BLaER1 treated with 17β-estradiol and CSF1 and Interleukin-3, amounts not matched to agents 10 nM and 100 nM (cell line): Measurements from ENCODE around the gene PTPRN2.
"Not testable (repeated sequence)": the region's sequence is repeated elsewhere in the genome, so short reads cannot be mapped to it uniquely, and the experiment has no call there.

Source experiments
- H3K27ac ChIP-seq, 11 experiments: shearing (Covaris generic); formaldehyde crosslinking; 2 replicates each; pipeline ENCODE4 v1.8.1; 2022
- H3K27me3 ChIP-seq, 11 experiments: shearing (Covaris generic); formaldehyde crosslinking; 2 replicates each; pipeline ENCODE4 v1.8.1; 2022
- H3K36me3 ChIP-seq, 11 experiments: shearing (Covaris generic); formaldehyde crosslinking; 2 replicates each; pipeline ENCODE4 v1.8.1; 2022
- H3K4me1 ChIP-seq, 10 experiments: shearing (Covaris generic); formaldehyde crosslinking; 2 replicates each; pipeline ENCODE4 v1.8.1; 2022
- H3K4me2 ChIP-seq, 11 experiments: shearing (Covaris generic); formaldehyde crosslinking; 2 replicates each; pipeline ENCODE4 v1.8.1; 2022
- H3K4me3 ChIP-seq, 10 experiments: shearing (Covaris generic); formaldehyde crosslinking; 2 replicates each; pipeline ENCODE4 v1.8.1; 2022
- H3K9ac ChIP-seq, 11 experiments: shearing (Covaris generic); formaldehyde crosslinking; 2 replicates each; pipeline ENCODE4 v1.8.1; 2022
- H3K9me3 ChIP-seq, 11 experiments: shearing (Covaris generic); formaldehyde crosslinking; replicated peaks in 1 of 11; 2 replicates each; pipeline ENCODE4 v1.8.1; 2022
- H4K20me1 ChIP-seq, 11 experiments: shearing (Covaris generic); formaldehyde crosslinking; 2 replicates each; pipeline ENCODE4 v1.8.1; 2022
- Cebpa-rat ChIP-seq, 11 experiments: shearing (Covaris generic); IDR thresholded peaks; 2 replicates each; pipeline ENCODE4 v1.8.1; 2022

The PTPRN2 gene

DNA sequence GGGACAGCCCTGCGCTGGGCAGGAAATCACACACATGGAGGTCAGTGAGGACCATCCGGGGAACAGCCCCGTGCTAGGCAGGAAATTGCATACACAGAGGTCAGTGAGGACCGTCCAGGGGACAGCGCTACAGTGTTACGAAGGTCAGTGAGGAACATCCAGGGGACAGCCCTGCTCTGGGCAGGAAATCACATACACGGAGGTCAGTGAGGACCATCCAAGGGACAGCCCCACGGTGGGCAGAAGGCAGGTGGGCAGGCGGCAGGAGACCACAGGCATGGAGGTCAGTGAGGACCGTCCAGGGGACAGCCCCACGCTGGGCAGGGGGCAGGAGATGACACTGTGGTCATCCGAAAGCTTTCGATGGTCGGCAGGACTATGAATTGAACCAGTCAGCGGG is 79.7 kb downstream of the PTPRN2 start:
- Histone ChIP-seq H3K4me2 (peak overlapping the region in 3 of 11 experiments; percentile 11 to 60 (median 23); a peak in 4 of 22 replicates), H3K27ac (no peak overlapping the region), H3K9ac (no peak overlapping the region), H3K4me1 (peaks cover 0 to 9% (median 0%) of the 10 kb centered on the region in 10 experiments; a peak in 6 of 20 replicates), H3K36me3 (peaks cover 0 to 4% (median 0%) of the 10 kb centered on the region in 11 experiments; a peak in 1 of 22 replicates), H3K9me3 (peaks cover 28 to 57% (median 40%) of the 10 kb centered on the region in 11 experiments), H3K4me3 (no peak overlapping the region), H3K27me3 (no peaks in the 10 kb centered on the region), H4K20me1 (no peaks in the 10 kb centered on the region)
- no peak for TF ChIP-seq Cebpa-rat (IDR thresholded peaks at IDR 0.05)

DNA sequence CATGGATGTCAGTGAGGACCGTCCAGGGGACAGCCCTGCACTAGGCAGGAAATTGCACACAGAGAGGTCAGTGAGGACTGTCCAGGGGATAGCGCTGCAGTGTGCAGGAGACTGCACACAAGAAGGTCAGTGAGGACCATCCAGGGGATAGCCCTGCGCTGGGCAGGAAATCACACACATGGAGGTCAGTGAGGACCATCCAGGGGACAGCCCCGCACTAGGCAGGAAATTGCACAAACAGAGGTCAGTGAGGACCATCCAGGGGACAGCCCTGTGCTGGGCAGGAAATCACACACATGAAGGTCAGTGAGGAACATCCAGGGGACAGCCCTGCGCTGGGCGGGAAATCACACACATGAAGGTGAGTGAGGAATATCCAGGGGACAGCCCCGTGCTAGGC is 80.4 kb downstream of the PTPRN2 start:
- not testable (repeated sequence) for H3K4me1 ChIP-seq, H3K27me3 ChIP-seq, H3K27ac ChIP-seq, H3K36me3 ChIP-seq, H3K4me3 ChIP-seq, H4K20me1 ChIP-seq, H3K4me2 ChIP-seq, H3K9ac ChIP-seq
- peaks cover 21 to 50% (median 33%) of the 10 kb centered on the region in 11 experiments for H3K9me3 ChIP-seq

DNA sequence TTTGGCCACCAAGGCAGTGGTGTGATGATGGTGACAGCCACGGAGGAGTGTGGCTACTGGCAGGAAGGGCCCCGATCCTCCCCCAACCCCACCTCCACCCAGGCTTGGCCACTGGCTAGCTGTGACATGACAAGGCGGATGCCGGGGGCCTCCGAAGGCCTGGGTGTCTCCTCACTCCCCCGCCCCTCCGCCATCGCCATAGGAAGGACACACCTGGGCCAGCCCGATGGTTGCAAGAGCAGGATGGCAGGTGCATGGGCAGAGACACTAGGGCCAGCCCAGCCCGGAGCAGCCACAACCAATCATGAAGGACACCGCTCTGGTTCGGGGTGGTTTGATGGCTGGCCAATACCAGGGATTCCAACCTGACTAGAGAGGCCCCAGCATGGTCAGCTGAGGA is 81.0 kb downstream of the PTPRN2 start:
- no peak overlapping the region for H3K9ac ChIP-seq
- no peak overlapping the region for H3K4me2 ChIP-seq
- TF ChIP-seq Cebpa-rat (IDR thresholded peaks at IDR 0.05) = no peak
- H3K27me3 ChIP-seq = no peaks in the 10 kb centered on the region
- H3K27ac ChIP-seq = no peak overlapping the region
- no peaks in the 10 kb centered on the region for H4K20me1 ChIP-seq
- peaks cover 0 to 9% (median 1%) of the 10 kb centered on the region in 10 experiments; a peak in 9 of 20 replicates for H3K4me1 ChIP-seq
- peaks cover 15 to 44% (median 27%) of the 10 kb centered on the region in 11 experiments for H3K9me3 ChIP-seq
- H3K4me3 ChIP-seq = no peak overlapping the region
- peaks cover 0 to 3% (median 0%) of the 10 kb centered on the region in 11 experiments; a peak in 1 of 22 replicates for H3K36me3 ChIP-seq

DNA sequence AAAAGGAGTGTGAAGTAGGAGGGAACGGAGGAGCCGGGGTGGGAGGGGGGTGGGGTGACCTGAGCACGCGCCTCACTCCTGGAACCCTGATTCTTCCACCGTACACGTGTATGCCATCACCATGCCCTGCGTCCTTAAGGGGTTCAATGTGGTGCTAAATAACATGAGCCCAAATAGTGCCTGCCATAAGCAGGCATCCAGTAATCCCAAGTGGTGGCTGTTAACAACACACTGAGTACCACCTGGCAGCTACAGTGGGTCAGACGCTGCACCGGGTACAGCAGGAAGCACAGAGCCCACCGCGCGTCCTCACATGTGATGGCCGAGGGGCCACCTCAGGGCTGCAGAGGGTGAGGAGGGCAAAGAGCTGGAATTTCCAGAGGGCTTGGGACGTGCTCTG is 81.9 kb downstream of the PTPRN2 start:
- no peak overlapping the region for H3K9ac ChIP-seq
- H3K36me3 ChIP-seq = no peaks in the 10 kb centered on the region
- no peak overlapping the region for H3K4me2 ChIP-seq
- no peak overlapping the region for H3K27ac ChIP-seq
- peaks cover 8 to 35% (median 18%) of the 10 kb centered on the region in 11 experiments for H3K9me3 ChIP-seq
- peaks cover 6 to 12% (median 9%) of the 10 kb centered on the region in 10 experiments; a peak in 17 of 20 replicates for H3K4me1 ChIP-seq
- H4K20me1 ChIP-seq = no peaks in the 10 kb centered on the region
- no peak for TF ChIP-seq Cebpa-rat (IDR thresholded peaks at IDR 0.05)
- no peaks in the 10 kb centered on the region for H3K27me3 ChIP-seq
- H3K4me3 ChIP-seq = no peak overlapping the region

DNA sequence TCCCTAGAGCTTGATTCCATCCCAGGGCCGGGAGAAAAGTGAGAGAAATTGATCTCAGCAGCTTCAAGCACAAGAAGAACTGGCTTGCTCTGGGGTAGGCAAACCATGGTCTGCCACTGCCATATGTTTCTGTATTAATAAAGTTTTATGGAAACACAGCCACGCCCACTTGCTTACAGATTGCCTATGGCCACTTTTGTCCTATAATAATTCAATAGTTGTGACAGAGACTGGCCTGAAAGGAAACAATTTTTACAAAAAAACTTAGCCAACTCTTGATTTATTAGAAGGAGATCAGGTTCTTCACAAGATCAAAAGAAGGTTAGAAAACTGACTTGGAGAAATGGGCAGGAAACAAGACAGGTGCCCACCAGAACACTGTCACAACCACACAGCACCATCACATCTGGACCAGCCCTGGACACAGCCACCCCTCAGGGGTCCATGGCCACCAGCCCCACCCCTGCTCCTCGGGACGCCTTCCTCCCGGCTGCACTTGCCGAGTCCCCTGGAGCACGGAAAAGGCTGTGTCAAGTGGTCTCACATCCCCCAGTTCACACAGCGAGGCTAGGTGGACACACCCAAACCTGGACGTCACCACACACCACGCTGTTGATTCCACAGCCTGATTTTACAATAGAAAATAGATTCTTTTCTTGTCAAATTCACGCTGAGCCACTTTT is 85.4 kb downstream of the PTPRN2 start:
- H3K36me3 ChIP-seq = no peaks in the 10 kb centered on the region
- no peak overlapping the region for H3K4me3 ChIP-seq
- peaks cover 8 to 24% (median 17%) of the 10 kb centered on the region in 11 experiments for H3K9me3 ChIP-seq
- H3K27me3 ChIP-seq = no peaks in the 10 kb centered on the region
- H3K9ac ChIP-seq = no peak overlapping the region
- H4K20me1 ChIP-seq = no peaks in the 10 kb centered on the region
- H3K4me1 ChIP-seq = peaks cover 6 to 30% (median 21%) of the 10 kb centered on the region in 10 experiments; a peak in 18 of 20 replicates
- TF ChIP-seq Cebpa-rat (IDR thresholded peaks at IDR 0.05) = no peak
- H3K4me2 ChIP-seq = no peak overlapping the region
- H3K27ac ChIP-seq = no peak overlapping the region

DNA sequence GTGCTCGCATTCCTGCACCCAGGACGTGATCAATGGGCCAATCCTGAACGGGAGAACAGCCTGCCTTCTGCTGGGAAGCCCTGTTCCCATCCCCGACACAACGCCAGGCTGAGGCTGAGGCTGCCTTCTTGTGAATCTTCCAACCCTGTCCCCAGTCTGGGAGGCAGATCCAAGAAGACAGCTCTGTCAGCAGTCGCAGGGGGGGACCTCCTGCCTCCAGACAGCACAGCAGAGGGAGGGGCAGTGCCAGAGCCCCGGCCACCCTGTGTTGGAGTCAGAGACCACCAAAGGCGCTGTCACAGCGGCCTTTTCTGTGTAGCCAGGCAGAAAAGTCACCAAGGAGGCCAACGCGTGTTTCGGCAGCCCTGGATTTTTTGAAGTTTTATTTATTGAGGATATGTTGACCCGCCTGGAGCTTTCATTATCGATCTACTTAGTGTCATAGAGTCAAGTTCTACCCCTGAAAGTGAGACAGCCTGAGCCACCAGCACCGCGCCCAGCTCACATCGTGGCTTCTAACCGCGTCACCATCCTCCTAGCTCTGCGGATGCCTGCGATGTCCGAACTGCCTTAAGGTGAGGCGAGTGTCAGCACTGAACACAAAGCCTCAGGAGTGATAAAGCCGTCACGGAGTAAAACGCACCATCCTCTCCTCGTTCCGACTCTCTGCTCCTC is 86.1 kb downstream of the PTPRN2 start:
- no peak overlapping the region for H3K27ac ChIP-seq
- TF ChIP-seq Cebpa-rat (IDR thresholded peaks at IDR 0.05) = no peak
- peak overlapping the region in 8 of 11 experiments; percentile 30 to 82 (median 68); a peak in 11 of 22 replicates for H3K4me2 ChIP-seq
- no peak overlapping the region for H3K9ac ChIP-seq
- no peaks in the 10 kb centered on the region for H3K36me3 ChIP-seq
- peaks cover 8 to 24% (median 17%) of the 10 kb centered on the region in 11 experiments for H3K9me3 ChIP-seq
- no peaks in the 10 kb centered on the region for H4K20me1 ChIP-seq
- no peak overlapping the region for H3K4me3 ChIP-seq
- H3K27me3 ChIP-seq = no peaks in the 10 kb centered on the region
- peaks cover 6 to 30% (median 21%) of the 10 kb centered on the region in 10 experiments; a peak in 18 of 20 replicates for H3K4me1 ChIP-seq

DNA sequence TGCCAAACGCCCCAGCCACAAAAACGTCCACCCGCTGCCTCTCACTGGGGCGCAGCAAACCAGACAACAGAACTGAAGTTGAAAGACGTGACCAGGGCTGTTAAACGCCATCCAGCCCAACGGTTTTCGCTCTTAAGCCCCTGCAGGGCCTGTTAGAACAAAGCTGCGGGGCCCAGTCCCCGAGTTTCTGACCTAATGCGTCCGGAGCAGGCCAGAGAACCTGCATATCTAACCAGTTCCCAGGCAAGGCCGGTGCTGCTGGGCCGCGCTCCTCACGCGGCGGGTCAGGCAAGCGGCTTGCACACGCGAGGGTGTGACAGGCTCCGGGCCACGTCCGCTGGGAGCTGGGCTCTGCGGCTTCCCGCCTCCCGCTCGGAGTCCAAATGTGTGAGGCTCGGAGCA is 87.0 kb downstream of the PTPRN2 start:
- Histone ChIP-seq H3K27ac (no peak overlapping the region), H4K20me1 (no peaks in the 10 kb centered on the region), H3K4me3 (no peak overlapping the region), H3K4me1 (peaks cover 9 to 34% (median 25%) of the 10 kb centered on the region in 10 experiments; a peak in 19 of 20 replicates), H3K9ac (peak overlapping the region in 2 of 11 experiments; percentile 11 to 28; a peak in 1 of 22 replicates), H3K4me2 (peak overlapping the region in 9 of 11 experiments; percentile 15 to 82 (median 67); a peak in 16 of 22 replicates), H3K27me3 (no peaks in the 10 kb centered on the region), H3K9me3 (peaks cover under 1 to 16% (median 8%) of the 10 kb centered on the region in 11 experiments), H3K36me3 (no peaks in the 10 kb centered on the region)
- no peak for TF ChIP-seq Cebpa-rat (IDR thresholded peaks at IDR 0.05)

DNA sequence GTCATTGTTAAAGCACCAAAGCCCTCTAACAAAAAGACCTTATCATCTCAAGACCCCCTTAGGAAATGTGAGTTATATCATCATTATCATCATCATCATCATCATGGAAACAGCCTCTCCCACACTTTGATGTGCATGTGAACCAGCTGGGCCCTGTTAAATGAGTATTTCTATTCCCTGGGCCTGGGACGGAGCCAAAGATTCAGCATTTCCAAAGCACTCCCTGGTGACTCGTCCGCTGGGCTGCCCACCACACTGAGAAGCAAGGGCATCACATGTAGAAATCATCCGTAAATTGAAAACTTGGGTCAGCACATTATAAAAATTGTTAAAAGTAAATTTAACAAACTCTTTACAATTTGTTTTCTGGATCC is 88.6 kb downstream of the PTPRN2 start:
- Histone ChIP-seq H3K4me1 (peaks cover 11 to 50% (median 41%) of the 10 kb centered on the region in 10 experiments; a peak in 19 of 20 replicates), H3K9me3 (no peaks in the 10 kb centered on the region), H3K4me3 (no peak overlapping the region), H3K9ac (no peak overlapping the region), H3K4me2 (no peak overlapping the region; a peak in 1 of 22 replicates), H3K36me3 (no peaks in the 10 kb centered on the region), H3K27me3 (no peaks in the 10 kb centered on the region), H4K20me1 (peaks cover 0 to 13% (median 0%) of the 10 kb centered on the region in 11 experiments; a peak in 3 of 22 replicates), H3K27ac (no peak overlapping the region)
- TF ChIP-seq Cebpa-rat (IDR thresholded peaks at IDR 0.05) = no peak

DNA sequence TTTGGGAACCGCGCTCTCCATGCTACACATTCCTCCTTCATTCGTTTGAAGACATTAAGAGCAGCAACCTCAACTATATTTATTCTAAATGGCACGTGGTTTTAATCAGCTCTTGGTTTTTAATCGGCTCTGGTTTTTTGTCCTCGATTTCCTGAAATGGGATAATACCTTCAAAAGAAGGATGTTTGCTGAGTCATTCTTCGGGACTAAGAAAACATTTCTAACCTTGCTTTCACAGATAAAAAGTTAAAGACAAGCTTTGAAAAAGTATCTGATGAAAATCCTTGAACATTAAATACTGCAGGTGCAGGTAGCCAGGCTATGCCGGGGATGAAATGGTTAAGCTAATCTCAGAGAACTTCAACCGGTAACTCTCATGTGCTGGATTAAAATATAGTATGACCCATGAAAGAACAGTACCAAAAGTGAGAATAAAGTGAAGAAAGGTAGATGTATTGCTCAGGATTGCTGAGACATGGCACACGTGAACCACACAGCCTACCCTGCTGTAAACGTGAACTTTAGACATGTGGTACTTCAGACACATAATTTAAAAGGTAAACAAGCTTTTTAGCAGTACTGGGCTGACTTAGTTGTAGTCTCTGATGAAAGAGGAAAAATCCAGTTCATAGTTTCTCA is 89.1 kb downstream of the PTPRN2 start:
- Histone ChIP-seq H3K4me1 (peaks cover 11 to 54% (median 45%) of the 10 kb centered on the region in 10 experiments; a peak in 19 of 20 replicates), H3K9me3 (no peaks in the 10 kb centered on the region), H3K4me2 (no peak overlapping the region; a peak in 1 of 22 replicates), H3K4me3 (no peak overlapping the region), H3K27ac (no peak overlapping the region), H4K20me1 (peaks cover 0 to 13% (median 0%) of the 10 kb centered on the region in 11 experiments; a peak in 3 of 22 replicates), H3K36me3 (no peaks in the 10 kb centered on the region), H3K9ac (no peak overlapping the region), H3K27me3 (no peaks in the 10 kb centered on the region)
- TF ChIP-seq Cebpa-rat (IDR thresholded peaks at IDR 0.05) = no peak
